ENCODE measurements around the gene TBC1D14. TPM values are rescaled to one million over a fixed set of nuclear protein-coding genes. Genes with fewer than 3 reads are reported as not detected.
A peak's percentile ranks its signal among the peaks of the same experiment; 100 is the strongest.
"Not testable (repeated sequence)": the region's sequence is repeated elsewhere in the genome, so short reads cannot be mapped to it uniquely, and the experiment has no call there.

TBC1D14 gene
- total RNA-seq, 2 donors from 2014 or later: 44.1 to 63.8 TPM

GRCh38 chr4:6965329-6965728 is 55.7 kb downstream of the TBC1D14 start:
- Mint-ChIP-seq H3K9me3 (no peaks in the 10 kb centered on the region), H3K4me1 (peaks cover 39% of the 10 kb centered on the region), H3K27ac (peak overlapping the region; percentile 78), H3K4me3 (peak overlapping the region; percentile 63), H3K27me3 (no peaks in the 10 kb centered on the region), H3K36me3 (ENCODE audit: low read depth) (peaks cover 30% of the 10 kb centered on the region)
- ATAC-seq (replicated peaks): no peak

- Mint-ChIP-seq H3K9me3 (no peaks in the 10 kb centered on the region), H3K27ac (peak overlapping the region; percentile 28), H3K27me3 (no peaks in the 10 kb centered on the region), H3K4me1 (peaks cover 23% of the 10 kb centered on the region), H3K4me3 (no peak overlapping the region), H3K36me3 (ENCODE audit: low read depth) (peaks cover 40% of the 10 kb centered on the region)
- no peak for ATAC-seq (replicated peaks)
Observed at GRCh38 chr4:6967846-6968340, 58.3 kb downstream of the TBC1D14 start.

- Mint-ChIP-seq H3K4me3 (no peak overlapping the region), H3K27me3 (no peaks in the 10 kb centered on the region), H3K36me3 (ENCODE audit: low read depth) (peaks cover 40% of the 10 kb centered on the region), H3K9me3 (no peaks in the 10 kb centered on the region), H3K4me1 (peaks cover 21% of the 10 kb centered on the region), H3K27ac (no peak overlapping the region)
- ATAC-seq (replicated peaks): no peak
Observed at GRCh38 chr4:6968496-6968895, 58.9 kb downstream of the TBC1D14 start.

GRCh38 chr4:6969826-6970800 is 60.5 kb downstream of the TBC1D14 start:
- H3K4me3 Mint-ChIP-seq: no peak overlapping the region
- no peak for ATAC-seq (replicated peaks)
- no peaks in the 10 kb centered on the region for H3K27me3 Mint-ChIP-seq
- peak overlapping the region; percentile 22 for H3K27ac Mint-ChIP-seq
- peaks cover 15% of the 10 kb centered on the region for H3K4me1 Mint-ChIP-seq
- peaks cover 40% of the 10 kb centered on the region for H3K36me3 Mint-ChIP-seq (ENCODE audit: low read depth)
- H3K9me3 Mint-ChIP-seq: no peaks in the 10 kb centered on the region

- no peak overlapping the region for H3K4me3 Mint-ChIP-seq
- H3K9me3 Mint-ChIP-seq: no peaks in the 10 kb centered on the region
- no peak for ATAC-seq (replicated peaks)
- H3K36me3 Mint-ChIP-seq (ENCODE audit: low read depth): peaks cover 55% of the 10 kb centered on the region
- peaks cover 11% of the 10 kb centered on the region for H3K4me1 Mint-ChIP-seq
- H3K27me3 Mint-ChIP-seq: no peaks in the 10 kb centered on the region
- peak overlapping the region; percentile 15 for H3K27ac Mint-ChIP-seq
Observed at GRCh38 chr4:6971536-6972374, 62.1 kb downstream of the TBC1D14 start.

GRCh38 chr4:6972375-6972650 is 62.7 kb downstream of the TBC1D14 start:
- Mint-ChIP-seq H3K27me3 (no peaks in the 10 kb centered on the region), H3K36me3 (ENCODE audit: low read depth) (peaks cover 50% of the 10 kb centered on the region), H3K4me1 (peaks cover 11% of the 10 kb centered on the region)

GRCh38 chr4:6972911-6973310 is 63.3 kb downstream of the TBC1D14 start:
- Mint-ChIP-seq H3K9me3 (no peaks in the 10 kb centered on the region), H3K27ac (peak overlapping the region; percentile 15), H3K4me1 (peaks cover 11% of the 10 kb centered on the region), H3K4me3 (no peak overlapping the region), H3K36me3 (ENCODE audit: low read depth) (peaks cover 46% of the 10 kb centered on the region), H3K27me3 (no peaks in the 10 kb centered on the region)
- no peak for ATAC-seq (replicated peaks)

More at GRCh38 chr4:6972375-6972650, 62.7 kb downstream of the TBC1D14 start:
- Mint-ChIP-seq H3K27ac (peak overlapping the region; percentile 15), H3K4me3 (no peak overlapping the region), H3K9me3 (no peaks in the 10 kb centered on the region)
- no peak for ATAC-seq (replicated peaks)

- Mint-ChIP-seq H3K27ac (no peak overlapping the region), H3K9me3 (no peaks in the 10 kb centered on the region), H3K4me1 (peaks cover 11% of the 10 kb centered on the region), H3K27me3 (no peaks in the 10 kb centered on the region), H3K4me3 (no peak overlapping the region), H3K36me3 (ENCODE audit: low read depth) (peaks cover 39% of the 10 kb centered on the region)
- peak; percentile 86 for ATAC-seq (replicated peaks)
Observed at GRCh38 chr4:6974138-6974848, 64.7 kb downstream of the TBC1D14 start.

- ATAC-seq (replicated peaks); H3K9me3 Mint-ChIP-seq; H3K4me3 Mint-ChIP-seq; H3K27me3 Mint-ChIP-seq; H3K27ac Mint-ChIP-seq: not testable (repeated sequence)
- Mint-ChIP-seq H3K36me3 (ENCODE audit: low read depth) (peaks cover 29% of the 10 kb centered on the region), H3K4me1 (peaks cover 19% of the 10 kb centered on the region)
Observed at GRCh38 chr4:6977846-6978245, 68.2 kb downstream of the TBC1D14 start.

- H3K27me3 Mint-ChIP-seq: no peaks in the 10 kb centered on the region
- peaks cover 13% of the 10 kb centered on the region for H3K36me3 Mint-ChIP-seq (ENCODE audit: low read depth)
- ATAC-seq (replicated peaks): no peak
- peaks cover 35% of the 10 kb centered on the region for H3K4me1 Mint-ChIP-seq
- peak overlapping the region; percentile 25 for H3K27ac Mint-ChIP-seq
- H3K4me3 Mint-ChIP-seq: no peak overlapping the region
- no peaks in the 10 kb centered on the region for H3K9me3 Mint-ChIP-seq
Observed at GRCh38 chr4:6983544-6984142, 74.0 kb downstream of the TBC1D14 start.

GRCh38 chr4:6984612-6985425 is 75.2 kb downstream of the TBC1D14 start:
- Mint-ChIP-seq H3K27ac (peak overlapping the region; percentile 66), H3K9me3 (no peaks in the 10 kb centered on the region), H3K4me3 (peak overlapping the region; percentile 98), H3K4me1 (peaks cover 47% of the 10 kb centered on the region), H3K27me3 (no peaks in the 10 kb centered on the region), H3K36me3 (ENCODE audit: low read depth) (peaks cover 7% of the 10 kb centered on the region)
- no peak for ATAC-seq (replicated peaks)

- Mint-ChIP-seq H3K4me1 (peaks cover 52% of the 10 kb centered on the region), H3K27me3 (no peaks in the 10 kb centered on the region), H3K27ac (peak overlapping the region; percentile 85), H3K36me3 (ENCODE audit: low read depth) (peaks cover 10% of the 10 kb centered on the region), H3K4me3 (peak overlapping the region; percentile 98), H3K9me3 (no peaks in the 10 kb centered on the region)
- no peak for ATAC-seq (replicated peaks)
Observed at GRCh38 chr4:6986072-6986780, 76.6 kb downstream of the TBC1D14 start.

All from activated T-helper 17 cell treated with anti-CD3 and anti-CD28 coated beads, Interleukin-2, amount 50 U/mL, for 72 hours (primary cell).